ENCODE data around the gene ARHGAP4.

ARHGAP4 gene

DNA sequence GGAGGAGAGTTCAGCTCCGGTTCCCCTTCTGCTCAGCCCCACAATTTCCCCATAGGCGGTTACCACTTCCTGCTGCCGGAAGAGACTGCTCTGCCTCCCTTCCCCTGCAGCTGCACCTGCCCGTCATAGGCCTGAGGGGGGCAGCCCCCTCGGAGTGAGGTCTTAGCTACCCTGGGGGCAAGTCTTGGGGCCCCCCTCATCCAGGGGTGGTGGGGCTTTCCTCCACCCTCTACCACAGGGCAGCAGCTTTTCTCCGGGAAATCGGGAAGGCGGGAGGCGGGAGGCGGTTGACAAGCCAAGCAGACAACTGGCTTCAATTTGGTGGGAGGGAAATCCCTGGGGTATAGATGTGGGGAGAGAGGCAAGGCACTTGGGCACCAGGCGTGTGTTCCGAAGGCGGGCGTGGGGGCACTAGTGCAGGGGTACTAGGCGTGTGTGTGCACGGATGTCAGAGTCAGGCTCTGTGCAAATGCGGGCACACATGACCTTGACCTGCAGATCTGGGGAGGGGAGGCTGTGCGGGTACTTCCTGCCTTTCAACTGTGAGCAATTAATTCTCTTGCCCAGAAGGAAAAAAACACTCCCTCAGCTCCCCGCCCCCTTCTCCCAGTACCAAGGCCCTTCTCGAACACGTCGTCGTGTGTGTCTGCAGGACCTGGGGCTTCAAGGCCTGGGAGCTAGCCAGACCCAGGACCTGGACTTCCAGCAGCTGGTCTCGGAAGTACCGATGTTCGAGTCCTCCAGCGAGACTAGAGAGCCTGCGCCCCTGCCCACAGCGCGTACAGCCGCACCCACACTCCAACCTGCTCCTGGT, 1.0 kb upstream of the ARHGAP4 start:
- peak; percentile 59 for DNase-seq (ENCODE audit: low read depth)

DNA sequence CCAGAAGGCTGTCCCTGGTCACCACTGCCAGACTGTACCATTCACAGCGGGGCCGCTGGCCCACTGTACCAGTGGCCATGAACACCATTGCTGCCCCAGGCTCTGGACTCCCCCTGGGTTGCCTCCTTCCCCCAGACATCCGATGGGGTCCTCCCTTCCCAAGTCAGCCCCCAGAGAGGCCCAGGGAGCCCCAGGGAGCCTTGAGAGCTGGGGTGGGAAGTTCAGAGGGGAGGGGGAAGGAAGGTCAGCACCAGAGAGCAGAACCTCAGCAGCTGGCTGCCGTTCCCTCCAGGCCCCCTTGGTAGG, 441 bp upstream of the ARHGAP4 start:
- no peak for DNase-seq (ENCODE audit: low read depth)

DNA sequence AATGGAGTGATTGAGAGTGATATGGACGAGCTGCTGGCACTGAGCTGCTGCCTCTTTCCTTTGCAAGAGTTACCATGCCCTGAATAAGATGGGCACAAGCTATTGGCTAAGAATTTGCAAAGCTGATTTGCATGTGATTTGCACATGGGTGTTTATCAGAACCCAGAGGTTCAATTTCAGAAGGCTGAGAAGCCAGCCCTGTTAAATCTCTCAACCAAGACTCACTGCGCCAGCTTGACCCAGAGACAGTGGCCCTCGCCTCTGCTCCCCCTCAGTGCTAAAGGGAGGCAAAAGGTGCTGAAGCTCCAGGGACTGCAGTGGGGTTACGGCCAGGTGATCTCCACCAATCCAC, 701 bp downstream of the ARHGAP4 start:
- DNase-seq (ENCODE audit: low read depth) = no peak

DNA sequence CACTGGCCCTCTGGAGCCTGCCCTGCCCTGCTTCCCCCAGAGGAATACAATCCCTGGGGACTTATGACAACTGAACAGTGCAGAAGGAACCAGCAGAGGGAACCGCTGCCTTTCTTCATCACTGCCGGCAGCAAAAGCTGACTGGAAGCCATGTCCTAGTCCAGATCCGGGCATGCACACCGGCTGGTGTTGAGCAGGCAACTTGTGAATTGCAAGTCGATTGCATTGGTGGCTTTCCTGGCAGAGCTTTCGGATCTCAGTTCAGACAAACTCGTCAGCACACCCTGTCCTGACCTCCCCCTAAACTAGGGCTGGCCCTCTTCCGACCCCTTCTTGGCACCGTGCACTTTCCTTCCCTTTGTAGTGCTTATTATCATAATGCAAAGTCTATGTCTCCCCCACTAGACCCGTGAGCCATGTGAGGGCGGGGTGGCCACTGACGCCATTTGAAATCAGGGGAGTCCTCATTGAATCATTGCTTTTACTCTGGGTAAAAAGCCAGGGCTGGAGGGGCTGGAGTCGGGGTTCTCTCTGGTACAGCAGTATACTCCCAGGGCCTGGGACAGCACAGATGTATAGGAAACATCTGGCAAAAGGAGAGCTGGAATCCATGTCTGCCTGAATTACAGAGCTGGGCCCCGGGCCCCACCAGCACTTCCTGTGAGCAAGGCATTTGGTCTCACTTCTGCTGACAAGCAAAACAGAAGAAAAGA, 1.8 kb downstream of the ARHGAP4 start:
- DNase-seq (ENCODE audit: low read depth) = no peak

GRCh38 chrX:153922932-153923857, 2.9 kb downstream of the ARHGAP4 start:
- DNase-seq (ENCODE audit: low read depth) = no peak

GRCh38 chrX:153921511-153922446, 4.3 kb downstream of the ARHGAP4 start:
- no peak for DNase-seq (ENCODE audit: low read depth)

DNA sequence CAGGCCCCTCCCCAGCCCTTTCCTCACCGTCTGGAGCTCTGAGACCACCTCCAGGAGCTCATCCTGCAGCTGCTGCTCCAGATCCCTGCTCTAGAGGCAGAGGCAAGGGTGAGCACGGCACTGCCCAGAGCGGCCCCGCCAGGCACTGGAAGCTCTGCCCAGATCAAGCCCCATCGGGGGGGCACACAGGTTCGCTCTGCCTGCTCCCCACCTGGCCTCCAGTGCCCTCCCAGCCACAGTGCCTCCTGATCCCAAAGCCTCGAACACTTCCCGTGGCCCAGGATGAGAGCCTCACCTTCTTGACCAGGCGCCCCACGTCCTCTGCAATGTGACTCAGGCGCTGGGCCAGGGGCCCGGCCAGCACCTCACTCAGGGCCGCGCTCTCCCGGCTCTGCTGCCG, 5.0 kb downstream of the ARHGAP4 start:
- DNase-seq (ENCODE audit: low read depth) = no peak

DNA sequence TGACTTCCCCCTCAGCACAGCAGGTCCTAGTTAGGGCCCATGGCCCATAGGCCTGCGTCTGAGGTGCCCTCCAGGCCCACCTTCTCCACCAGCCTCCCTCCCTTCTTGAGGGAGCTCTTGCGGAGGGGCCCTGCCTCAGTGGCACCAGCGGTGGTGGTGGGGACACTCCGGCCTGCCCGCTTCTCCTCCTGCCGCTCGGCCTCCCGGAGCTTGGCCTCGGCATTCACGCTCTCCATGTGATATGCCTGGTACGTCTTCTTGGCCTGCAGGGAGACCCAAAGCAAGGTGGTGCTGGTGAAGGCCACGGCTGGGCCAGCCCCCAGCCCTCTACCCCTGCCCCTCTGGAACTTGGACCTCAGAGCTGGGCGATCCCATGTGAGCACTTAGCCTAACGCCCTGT, 5.5 kb downstream of the ARHGAP4 start:
- no peak for DNase-seq (ENCODE audit: low read depth)

GRCh38 chrX:153919281-153919680, 6.8 kb downstream of the ARHGAP4 start:
- DNase-seq (ENCODE audit: low read depth) = no peak

- no peak for DNase-seq (ENCODE audit: low read depth)
Measured at GRCh38 chrX:153917869-153918268, 8.2 kb downstream of the ARHGAP4 start.

GRCh38 chrX:153913701-153914100, 12.4 kb downstream of the ARHGAP4 start:
- DNase-seq (ENCODE audit: low read depth) = no peak

- no peak for DNase-seq (ENCODE audit: low read depth)
Measured at GRCh38 chrX:153913211-153913610, 12.9 kb downstream of the ARHGAP4 start.

DNA sequence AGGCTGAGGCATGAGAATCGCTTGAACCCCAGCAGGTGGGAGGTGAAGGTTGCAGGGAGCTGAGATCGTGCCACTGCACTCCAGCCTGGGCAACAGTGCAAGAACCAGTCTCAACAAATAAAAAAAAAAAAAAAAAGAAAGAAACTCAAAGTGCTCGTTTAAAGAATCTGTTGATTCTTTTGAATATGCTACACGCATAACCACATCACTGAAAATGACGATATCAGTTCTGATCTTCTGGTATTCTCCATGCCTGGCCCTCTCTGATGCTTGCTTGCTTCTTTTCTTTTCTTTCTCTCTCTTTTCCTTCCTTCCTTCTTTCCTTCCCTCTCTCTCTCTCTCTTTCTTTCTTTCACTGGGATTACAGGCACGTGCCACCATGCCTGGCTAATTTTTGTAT, 14.3 kb downstream of the ARHGAP4 start:
- no peak for DNase-seq (ENCODE audit: low read depth)

DNA sequence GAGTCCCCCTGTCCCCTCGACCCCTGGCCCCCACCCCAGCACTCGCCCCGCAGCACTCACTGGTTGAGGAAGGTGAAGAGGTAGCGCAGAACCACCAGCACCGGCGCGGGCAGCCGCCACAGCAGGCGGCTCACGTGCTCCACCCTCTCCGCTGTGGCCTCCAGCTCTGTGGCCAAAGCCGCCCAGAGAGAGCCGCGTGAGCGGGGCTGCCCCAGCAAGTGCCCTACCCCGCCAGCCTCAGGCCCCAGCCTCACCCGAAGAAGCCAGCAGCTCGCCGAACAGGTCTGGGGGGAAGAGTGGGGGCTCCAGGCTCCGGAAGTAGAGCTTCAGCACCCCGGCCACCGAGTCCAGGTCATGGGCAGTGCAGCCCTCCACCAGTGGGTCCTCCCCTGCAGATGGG, 15.6 kb downstream of the ARHGAP4 start:
- DNase-seq (ENCODE audit: low read depth) = no peak

DNA sequence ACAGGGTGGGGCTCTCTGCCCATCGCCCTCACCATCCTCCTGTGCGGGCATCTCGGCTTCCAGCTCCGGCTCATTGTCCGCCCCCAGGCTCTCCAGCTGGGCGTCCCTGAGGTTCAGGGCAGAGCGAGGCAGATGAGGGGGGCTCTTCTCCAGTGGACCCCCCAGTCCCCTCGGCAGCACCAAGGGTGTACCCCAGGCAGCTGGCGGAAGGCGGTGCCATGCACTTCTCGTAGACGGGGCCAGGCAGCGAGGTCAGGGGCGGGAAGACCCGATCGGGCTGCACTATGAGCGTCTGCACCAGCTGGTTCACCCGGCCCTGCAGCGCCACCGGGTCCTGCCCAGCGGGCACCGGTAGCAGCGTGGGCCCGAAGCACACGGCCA, 16.1 kb downstream of the ARHGAP4 start:
- DNase-seq (ENCODE audit: low read depth) = no peak

DNA sequence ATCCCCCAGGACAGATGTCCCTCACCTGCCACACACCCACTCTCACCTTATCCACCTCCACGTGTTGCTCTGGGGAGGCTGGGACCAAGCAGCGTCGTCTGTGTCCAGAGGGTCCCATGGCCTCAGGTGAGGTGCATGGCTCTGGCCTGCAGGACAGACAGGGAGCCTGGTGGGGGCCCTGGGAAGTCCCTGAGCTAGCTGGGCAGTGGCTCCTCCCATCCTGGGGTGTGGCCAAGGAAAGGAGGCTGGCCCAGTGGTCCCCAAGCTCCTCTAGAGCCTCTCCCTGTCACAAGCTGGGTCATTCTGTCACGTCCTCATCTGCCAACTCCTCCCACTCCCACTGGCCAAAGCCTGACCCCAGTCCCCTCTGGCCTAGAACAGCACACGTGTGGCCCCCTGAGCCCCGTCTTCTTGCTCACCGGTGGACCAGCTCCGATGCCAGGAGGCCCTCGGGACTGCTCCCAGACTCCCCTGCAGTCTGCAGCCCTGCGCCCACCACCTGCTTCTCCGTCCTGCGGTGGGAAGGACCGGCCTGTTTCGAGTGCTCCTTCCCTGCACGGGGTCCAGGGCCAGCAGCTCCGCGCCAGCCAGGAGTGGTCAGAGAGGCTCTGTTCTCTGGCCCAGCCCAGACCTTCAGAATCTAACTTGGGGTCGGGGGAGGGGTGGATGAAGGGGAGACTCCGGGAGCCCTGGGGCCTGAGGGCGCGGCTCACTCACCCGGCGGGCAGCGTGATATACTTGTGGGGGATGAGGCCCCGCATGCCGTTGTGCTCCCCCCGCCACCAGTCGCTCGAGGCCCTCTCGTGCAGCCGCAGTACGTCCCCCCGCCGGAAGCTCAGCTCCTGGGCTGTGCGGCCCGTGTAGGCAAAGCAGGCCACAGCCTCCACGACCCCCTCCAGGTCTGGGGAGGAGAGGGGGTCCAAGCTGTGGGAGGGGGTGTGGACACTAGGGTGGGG, 16.8 kb downstream of the ARHGAP4 start:
- DNase-seq (ENCODE audit: low read depth) = no peak

DNA sequence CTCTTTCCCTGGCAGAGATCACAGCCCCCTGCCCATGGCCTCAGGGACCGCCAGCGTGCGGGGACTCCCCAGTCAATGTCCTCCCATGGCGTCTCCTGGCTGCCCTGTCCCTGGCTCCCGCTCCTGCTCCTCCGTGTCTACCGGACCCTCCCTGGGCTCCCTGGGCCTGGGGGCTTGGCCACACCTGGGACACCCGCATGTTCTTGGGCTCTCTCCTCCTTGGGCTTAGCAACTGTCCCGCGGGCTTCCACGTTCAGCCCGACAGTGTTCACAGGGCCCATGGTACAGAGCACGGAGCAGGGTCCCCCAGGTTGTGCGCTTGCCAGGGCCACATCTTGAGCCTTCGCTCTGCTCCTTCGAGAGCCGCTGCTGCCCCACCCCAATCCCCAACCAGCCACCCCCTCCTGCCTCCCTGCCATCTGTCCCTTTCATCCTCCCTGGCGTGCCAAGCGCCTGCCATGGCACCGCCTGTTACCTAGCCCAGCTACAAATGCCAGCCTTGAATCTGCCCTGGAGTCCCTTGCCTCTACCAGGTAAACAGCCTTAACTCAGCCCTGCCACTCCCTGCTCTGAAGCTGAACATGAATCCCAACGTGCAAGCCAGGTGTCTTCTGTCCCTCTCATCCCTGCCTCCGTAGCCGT, 17.7 kb downstream of the ARHGAP4 start:
- DNase-seq (ENCODE audit: low read depth) = no peak

- DNase-seq (ENCODE audit: low read depth) = no peak
Measured at GRCh38 chrX:153907456-153907855, 18.6 kb downstream of the ARHGAP4 start.

GRCh38 chrX:153906126-153906917, 19.7 kb downstream of the ARHGAP4 start:
- DNase-seq (ENCODE audit: low read depth) = no peak

Measured in stimulated activated CD8-positive, alpha-beta memory T cell treated with anti-CD3 and anti-CD28 coated beads, Interleukin-4, amount 100 ng/mL, for 24 hours (primary cell).